Neuron (in vitro differentiated cells): Measurements from ENCODE around the gene RFC1.
"Not testable (repeated sequence)": the region's sequence is repeated elsewhere in the genome, so short reads cannot be mapped to it uniquely, and the experiment has no call there.

Source experiments
- H2AFZ ChIP-seq: one replicate; pipeline ENCODE4 v1.6.1; 2013; ENCODE audit warnings: low read depth, mild to moderate bottlenecking, inconsistent platforms, low read length, moderate library complexity
- H3K27me3 ChIP-seq: one replicate; pipeline ENCODE4 v1.6.1; 2013; ENCODE audit warnings: low read length; ENCODE audit not compliant: insufficient read depth
- H3K36me3 ChIP-seq: one replicate; pipeline ENCODE4 v1.6.1; 2013; ENCODE audit warnings: low read length; ENCODE audit not compliant: insufficient read depth
- H3K4me1 ChIP-seq: one replicate; pipeline ENCODE4 v1.6.1; 2013; ENCODE audit warnings: low read length; ENCODE audit not compliant: insufficient read depth
- H3K4me3 ChIP-seq: 2 replicates; pipeline ENCODE4 v1.5.1; 2013; ENCODE audit warnings: mild to moderate bottlenecking, low read length, moderate library complexity
- H3K9me3 ChIP-seq: one replicate; pipeline ENCODE4 v1.6.1; 2013; ENCODE audit warnings: low read length

RFC1 gene

GRCh38 chr4:39375478-39375877 is 9.3 kb upstream of the RFC1 start:
- Histone ChIP-seq H3K36me3 (no peaks in the 10 kb centered on the region), H3K4me1 (no peaks in the 10 kb centered on the region), H3K4me3 (no peak overlapping the region), H3K27me3 (no peaks in the 10 kb centered on the region), H2AFZ (no peak overlapping the region), H3K9me3 (no peaks in the 10 kb centered on the region)

GRCh38 chr4:39371209-39371608 is 5.0 kb upstream of the RFC1 start:
- not testable (repeated sequence) for H3K4me1 ChIP-seq, H2AFZ ChIP-seq, H3K4me3 ChIP-seq, H3K9me3 ChIP-seq, H3K27me3 ChIP-seq, H3K36me3 ChIP-seq

- Histone ChIP-seq H3K27me3 (no peaks in the 10 kb centered on the region), H2AFZ (no peak overlapping the region), H3K36me3 (no peaks in the 10 kb centered on the region), H3K4me3 (no peak overlapping the region), H3K9me3 (no peaks in the 10 kb centered on the region), H3K4me1 (peaks cover 11% of the 10 kb centered on the region)
Observed at GRCh38 chr4:39369301-39369700, 3.1 kb upstream of the RFC1 start.

- Histone ChIP-seq H3K27me3 (no peaks in the 10 kb centered on the region), H3K4me3 (no peak overlapping the region), H3K9me3 (no peaks in the 10 kb centered on the region), H2AFZ (no peak overlapping the region), H3K4me1 (peaks cover 11% of the 10 kb centered on the region), H3K36me3 (no peaks in the 10 kb centered on the region)
Observed at GRCh38 chr4:39367166-39367565, 1.0 kb upstream of the RFC1 start.

- H3K4me3 ChIP-seq, result peak overlapping the region; percentile 93
- no peaks in the 10 kb centered on the region for H3K9me3 ChIP-seq
- H3K4me1 ChIP-seq, result peaks cover 11% of the 10 kb centered on the region
- peak overlapping the region; percentile 78 for H2AFZ ChIP-seq
- H3K36me3 ChIP-seq, result no peaks in the 10 kb centered on the region
- no peaks in the 10 kb centered on the region for H3K27me3 ChIP-seq
Observed at GRCh38 chr4:39365360-39365759, 802 bp downstream of the RFC1 start.

GRCh38 chr4:39363773-39364393 is 2.3 kb downstream of the RFC1 start:
- no peaks in the 10 kb centered on the region for H3K27me3 ChIP-seq
- no peaks in the 10 kb centered on the region for H3K36me3 ChIP-seq
- no peaks in the 10 kb centered on the region for H3K9me3 ChIP-seq
- no peak overlapping the region for H2AFZ ChIP-seq
- peaks cover 11% of the 10 kb centered on the region for H3K4me1 ChIP-seq
- H3K4me3 ChIP-seq, result no peak overlapping the region

- peaks cover 11% of the 10 kb centered on the region for H3K4me1 ChIP-seq
Observed at GRCh38 chr4:39362827-39363226, 3.3 kb downstream of the RFC1 start.

GRCh38 chr4:39360611-39361010 is 5.6 kb downstream of the RFC1 start:
- H3K27me3 ChIP-seq, H3K4me1 ChIP-seq, H3K36me3 ChIP-seq, H3K4me3 ChIP-seq, H3K9me3 ChIP-seq, H2AFZ ChIP-seq: not testable (repeated sequence)

More at GRCh38 chr4:39362827-39363226, 3.3 kb downstream of the RFC1 start:
- Histone ChIP-seq H2AFZ (no peak overlapping the region), H3K36me3 (no peaks in the 10 kb centered on the region), H3K4me3 (no peak overlapping the region), H3K27me3 (no peaks in the 10 kb centered on the region), H3K9me3 (no peaks in the 10 kb centered on the region)

- Histone ChIP-seq H2AFZ (no peak overlapping the region), H3K4me1 (no peaks in the 10 kb centered on the region), H3K9me3 (no peaks in the 10 kb centered on the region), H3K36me3 (peaks cover under 1% of the 10 kb centered on the region), H3K4me3 (no peak overlapping the region), H3K27me3 (no peaks in the 10 kb centered on the region)
Observed at GRCh38 chr4:39357002-39357401, 9.2 kb downstream of the RFC1 start.

- Histone ChIP-seq H2AFZ (no peak overlapping the region), H3K4me3 (no peak overlapping the region)
Observed at GRCh38 chr4:39354254-39354552, 12.0 kb downstream of the RFC1 start.

GRCh38 chr4:39353478-39354253 is 12.5 kb downstream of the RFC1 start:
- Histone ChIP-seq H2AFZ (no peak overlapping the region), H3K9me3 (no peaks in the 10 kb centered on the region), H3K27me3 (no peaks in the 10 kb centered on the region), H3K36me3 (peaks cover 25% of the 10 kb centered on the region), H3K4me3 (no peak overlapping the region), H3K4me1 (no peaks in the 10 kb centered on the region)

More at GRCh38 chr4:39354254-39354552, 12.0 kb downstream of the RFC1 start:
- Histone ChIP-seq H3K4me1 (no peaks in the 10 kb centered on the region), H3K27me3 (no peaks in the 10 kb centered on the region), H3K9me3 (no peaks in the 10 kb centered on the region), H3K36me3 (peaks cover 21% of the 10 kb centered on the region)

- not testable (repeated sequence) for H2AFZ ChIP-seq, H3K4me1 ChIP-seq, H3K4me3 ChIP-seq
Observed at GRCh38 chr4:39353149-39353477, 13.0 kb downstream of the RFC1 start.

GRCh38 chr4:39349326-39349725 is 16.8 kb downstream of the RFC1 start:
- Histone ChIP-seq H3K4me1 (no peaks in the 10 kb centered on the region), H3K4me3 (no peak overlapping the region), H3K27me3 (no peaks in the 10 kb centered on the region), H2AFZ (no peak overlapping the region), H3K9me3 (no peaks in the 10 kb centered on the region), H3K36me3 (peaks cover 44% of the 10 kb centered on the region)

More at GRCh38 chr4:39353149-39353477, 13.0 kb downstream of the RFC1 start:
- not testable (repeated sequence) for H3K27me3 ChIP-seq, H3K9me3 ChIP-seq
- H3K36me3 ChIP-seq, result peaks cover 25% of the 10 kb centered on the region
